ENCODE results near the gene FYTTD1.
A peak's percentile ranks its signal among the peaks of the same experiment; 100 is the strongest.

FYTTD1 gene

GRCh38 chr3:197753263-197753662, 3.6 kb downstream of the FYTTD1 start:
- Histone ChIP-seq H3K36me3 (ENCODE audit: insufficient read depth, low read length) (0 out of 2 replicates have a peak, but pooled peaks cover 7% of the 10 kb centered on the region), H3K27me3 (ENCODE audit: insufficient read depth, low read length) (peaks cover 47% of the 10 kb centered on the region), H3K4me1 (ENCODE audit: insufficient read depth, low read length) (no peaks in the 10 kb centered on the region; the same call in 1 of the 2 replicates), H3K27ac (ENCODE audit: low read depth, low read length) (no peak overlapping the region), H3K9ac (ENCODE audit: low read depth, low read length) (no peak overlapping the region), H3K4me3 (ENCODE audit: low read length) (no peak overlapping the region), H3K9me3 (ENCODE audit: insufficient read depth, low read depth, low read length) (no peaks in the 10 kb centered on the region)
- WGBS: 96% methylated on average over 3 of the region's 3 CpGs

GRCh38 chr3:197756704-197757103, 7.0 kb downstream of the FYTTD1 start:
- Histone ChIP-seq H3K9me3 (ENCODE audit: insufficient read depth, low read depth, low read length) (no peaks in the 10 kb centered on the region; the same call in 1 of the 2 replicates), H3K36me3 (ENCODE audit: insufficient read depth, low read length) (peaks cover 13% of the 10 kb centered on the region; the same call in 1 of the 2 replicates)

GRCh38 chr3:197758512-197758911, 8.8 kb downstream of the FYTTD1 start:
- no peaks in the 10 kb centered on the region for H3K27me3 ChIP-seq (ENCODE audit: insufficient read depth, low read length)
- H3K9me3 ChIP-seq (ENCODE audit: insufficient read depth, low read depth, low read length): no peaks in the 10 kb centered on the region; the same call in 1 of the 2 replicates
- no peak overlapping the region for H3K27ac ChIP-seq (ENCODE audit: low read depth, low read length)
- peaks cover 15% of the 10 kb centered on the region; the same call in 1 of the 2 replicates for H3K36me3 ChIP-seq (ENCODE audit: insufficient read depth, low read length)
- 94% methylated on average over 4 of the region's 4 CpGs for WGBS
- no peak overlapping the region for H3K9ac ChIP-seq (ENCODE audit: low read depth, low read length)
- no peaks in the 10 kb centered on the region for H3K4me1 ChIP-seq (ENCODE audit: insufficient read depth, low read length)
- H3K4me3 ChIP-seq (ENCODE audit: low read length): no peak overlapping the region

More at GRCh38 chr3:197756704-197757103, 7.0 kb downstream of the FYTTD1 start:
- H3K27me3 ChIP-seq (ENCODE audit: insufficient read depth, low read length): peaks cover 13% of the 10 kb centered on the region
- no peak overlapping the region for H3K4me3 ChIP-seq (ENCODE audit: low read length)
- no peaks in the 10 kb centered on the region for H3K4me1 ChIP-seq (ENCODE audit: insufficient read depth, low read length)
- no CpG with 5 or more reads among the region's 3 CpGs for WGBS
- no peak overlapping the region for H3K27ac ChIP-seq (ENCODE audit: low read depth, low read length)
- no peak overlapping the region for H3K9ac ChIP-seq (ENCODE audit: low read depth, low read length)

- Histone ChIP-seq H3K36me3 (ENCODE audit: insufficient read depth, low read length) (peaks cover 15% of the 10 kb centered on the region; the same call in 1 of the 2 replicates), H3K4me1 (ENCODE audit: insufficient read depth, low read length) (no peaks in the 10 kb centered on the region), H3K9me3 (ENCODE audit: insufficient read depth, low read depth, low read length) (no peaks in the 10 kb centered on the region; the same call in 1 of the 2 replicates), H3K27ac (ENCODE audit: low read depth, low read length) (no peak overlapping the region), H3K9ac (ENCODE audit: low read depth, low read length) (no peak overlapping the region), H3K4me3 (ENCODE audit: low read length) (no peak overlapping the region), H3K27me3 (ENCODE audit: insufficient read depth, low read length) (no peaks in the 10 kb centered on the region)
Observed at GRCh38 chr3:197761784-197762183, 12.1 kb downstream of the FYTTD1 start.

GRCh38 chr3:197775317-197775716, 25.6 kb downstream of the FYTTD1 start:
- Histone ChIP-seq H3K27ac (ENCODE audit: low read depth, low read length) (no peak overlapping the region), H3K9ac (ENCODE audit: low read depth, low read length) (no peak overlapping the region), H3K36me3 (ENCODE audit: insufficient read depth, low read length) (peaks cover 57% of the 10 kb centered on the region), H3K4me1 (ENCODE audit: insufficient read depth, low read length) (no peaks in the 10 kb centered on the region), H3K4me3 (ENCODE audit: low read length) (no peak overlapping the region), H3K27me3 (ENCODE audit: insufficient read depth, low read length) (no peaks in the 10 kb centered on the region), H3K9me3 (ENCODE audit: insufficient read depth, low read depth, low read length) (no peaks in the 10 kb centered on the region)
- 94% methylated on average over 7 of the region's 7 CpGs for WGBS

- 88% methylated on average over 4 of the region's 4 CpGs for WGBS
- Histone ChIP-seq H3K27me3 (ENCODE audit: insufficient read depth, low read length) (no peaks in the 10 kb centered on the region), H3K27ac (ENCODE audit: low read depth, low read length) (no peak overlapping the region), H3K36me3 (ENCODE audit: insufficient read depth, low read length) (peaks cover 37% of the 10 kb centered on the region), H3K9me3 (ENCODE audit: insufficient read depth, low read depth, low read length) (no peaks in the 10 kb centered on the region), H3K4me1 (ENCODE audit: insufficient read depth, low read length) (no peaks in the 10 kb centered on the region; the same call in 1 of the 2 replicates), H3K9ac (ENCODE audit: low read depth, low read length) (no peak overlapping the region), H3K4me3 (ENCODE audit: low read length) (no peak overlapping the region)
Observed at GRCh38 chr3:197782230-197782629, 32.5 kb downstream of the FYTTD1 start.

GRCh38 chr3:197784019-197784585, 34.4 kb downstream of the FYTTD1 start:
- Histone ChIP-seq H3K27me3 (ENCODE audit: insufficient read depth, low read length) (no peaks in the 10 kb centered on the region), H3K4me1 (ENCODE audit: insufficient read depth, low read length) (no peaks in the 10 kb centered on the region; the same call in 1 of the 2 replicates), H3K4me3 (ENCODE audit: low read length) (no peak overlapping the region), H3K36me3 (ENCODE audit: insufficient read depth, low read length) (peaks cover 19% of the 10 kb centered on the region), H3K9me3 (ENCODE audit: insufficient read depth, low read depth, low read length) (no peaks in the 10 kb centered on the region), H3K27ac (ENCODE audit: low read depth, low read length) (no peak overlapping the region), H3K9ac (ENCODE audit: low read depth, low read length) (no peak overlapping the region)
- 98% methylated on average over 7 of the region's 7 CpGs for WGBS

GRCh38 chr3:197787412-197787811, 37.7 kb downstream of the FYTTD1 start:
- Histone ChIP-seq H3K9ac (ENCODE audit: low read depth, low read length) (no peak overlapping the region), H3K36me3 (ENCODE audit: insufficient read depth, low read length) (peaks cover 2% of the 10 kb centered on the region; the same call in 1 of the 2 replicates), H3K4me3 (ENCODE audit: low read length) (no peak overlapping the region), H3K4me1 (ENCODE audit: insufficient read depth, low read length) (no peaks in the 10 kb centered on the region), H3K9me3 (ENCODE audit: insufficient read depth, low read depth, low read length) (no peaks in the 10 kb centered on the region), H3K27ac (ENCODE audit: low read depth, low read length) (no peak overlapping the region), H3K27me3 (ENCODE audit: insufficient read depth, low read length) (no peaks in the 10 kb centered on the region)
- 89% methylated on average over 1 of the region's 1 CpG for WGBS

- Histone ChIP-seq H3K27me3 (ENCODE audit: insufficient read depth, low read length) (no peaks in the 10 kb centered on the region), H3K9ac (ENCODE audit: low read depth, low read length) (no peak overlapping the region), H3K27ac (ENCODE audit: low read depth, low read length) (no peak overlapping the region), H3K4me3 (ENCODE audit: low read length) (no peak overlapping the region), H3K9me3 (ENCODE audit: insufficient read depth, low read depth, low read length) (no peaks in the 10 kb centered on the region), H3K4me1 (ENCODE audit: insufficient read depth, low read length) (no peaks in the 10 kb centered on the region), H3K36me3 (ENCODE audit: insufficient read depth, low read length) (no peaks in the 10 kb centered on the region)
- 94% methylated on average over 3 of the region's 3 CpGs for WGBS
Observed at GRCh38 chr3:197789309-197789708, 39.6 kb downstream of the FYTTD1 start.

- Histone ChIP-seq H3K4me3 (ENCODE audit: low read length) (peak overlapping the region; percentile 96; the same call in 1 of the 2 replicates), H3K27ac (ENCODE audit: low read depth, low read length) (no peak overlapping the region), H3K36me3 (ENCODE audit: insufficient read depth, low read length) (no peaks in the 10 kb centered on the region), H3K27me3 (ENCODE audit: insufficient read depth, low read length) (no peaks in the 10 kb centered on the region), H3K9ac (ENCODE audit: low read depth, low read length) (no peak overlapping the region), H3K4me1 (ENCODE audit: insufficient read depth, low read length) (no peaks in the 10 kb centered on the region), H3K9me3 (ENCODE audit: insufficient read depth, low read depth, low read length) (no peaks in the 10 kb centered on the region)
- 91% methylated on average over 1 of the region's 1 CpG for WGBS
Observed at GRCh38 chr3:197790033-197790432, 40.4 kb downstream of the FYTTD1 start.

GRCh38 chr3:197791113-197791891, 41.6 kb downstream of the FYTTD1 start, which contains the start of gene LRCH3:
TSS of gene LRCH3 (plus strand) at chr3:197791254. CDS start at chr3:197791279, 25 bp downstream.
- H3K27me3 ChIP-seq (ENCODE audit: insufficient read depth, low read length): no peaks in the 10 kb centered on the region
- no peaks in the 10 kb centered on the region for H3K36me3 ChIP-seq (ENCODE audit: insufficient read depth, low read length)
- WGBS: under 1% methylated on average over 83 of the region's 83 CpGs
- H3K4me3 ChIP-seq (ENCODE audit: low read length): peak within 1 kb of the TSS; percentile 96
- H3K27ac ChIP-seq (ENCODE audit: low read depth, low read length): peak within 1 kb of the TSS; percentile 98
- H3K9ac ChIP-seq (ENCODE audit: low read depth, low read length): peak within 1 kb of the TSS; percentile 97
- no peaks in the 10 kb centered on the region for H3K9me3 ChIP-seq (ENCODE audit: insufficient read depth, low read depth, low read length)
- H3K4me1 ChIP-seq (ENCODE audit: insufficient read depth, low read length): no peaks in the 10 kb centered on the region

Measured in HUES64 (cell line).